NCI-H1930 (cell line): ENCODE measurements around the gene ZNF628.
A peak's percentile ranks its signal among the peaks of the same experiment; 100 is the strongest.

Experiments
- DNase-seq, 2 experiments: peaks; one replicate each; lab custom pipeline; 2025; lab: John Stamatoyannopoulos, UW

ZNF628 gene

DNA sequence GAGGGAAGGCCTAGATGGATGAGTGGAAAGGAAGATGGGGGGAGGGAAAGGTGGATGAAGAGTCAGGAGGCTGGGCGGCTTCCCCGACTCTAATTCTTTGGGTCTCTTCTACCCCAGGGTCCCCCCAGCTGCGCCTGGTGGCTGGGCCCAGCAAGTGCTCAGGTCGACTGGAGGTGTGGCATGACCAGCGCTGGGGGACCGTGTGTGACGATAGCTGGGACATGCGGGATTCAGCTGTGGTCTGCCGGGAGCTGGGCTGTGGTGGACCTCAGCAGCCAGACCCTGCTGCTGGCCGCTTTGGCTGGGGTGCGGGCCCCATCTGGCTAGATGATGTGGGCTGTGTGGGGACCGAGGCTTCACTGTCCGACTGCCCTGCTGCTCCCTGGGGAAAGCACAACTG is 21.3 kb downstream of the ZNF628 start:
- DNase-seq = no peak

DNA sequence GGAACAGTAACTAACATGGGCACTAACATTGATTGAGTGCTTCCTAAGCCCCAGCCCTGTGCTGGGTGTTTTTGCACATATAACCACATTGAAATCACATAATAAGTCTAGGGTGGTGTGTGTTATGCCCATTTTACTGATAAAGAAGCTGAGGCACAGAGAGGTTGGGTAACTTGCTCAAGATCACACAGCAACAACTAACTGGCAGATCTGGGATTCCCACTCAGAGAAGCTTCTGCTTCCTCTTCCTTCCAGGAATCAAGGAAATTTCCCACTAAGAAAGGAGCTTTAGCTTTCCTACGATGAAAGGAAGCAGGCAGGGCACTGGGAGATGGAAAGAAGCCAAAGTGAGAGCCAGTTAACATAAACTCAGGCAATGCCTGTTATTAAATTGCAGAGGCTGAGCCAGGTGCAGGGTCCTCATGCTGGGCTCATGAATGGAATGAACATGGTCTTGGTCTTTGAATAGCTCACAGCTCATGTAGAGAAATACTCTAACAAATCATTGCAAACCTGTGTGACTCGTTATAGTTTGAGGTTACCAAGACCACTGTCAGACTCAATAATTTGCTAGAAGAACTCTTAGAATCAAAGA is 21.9 kb downstream of the ZNF628 start:
- no peak for DNase-seq

DNA sequence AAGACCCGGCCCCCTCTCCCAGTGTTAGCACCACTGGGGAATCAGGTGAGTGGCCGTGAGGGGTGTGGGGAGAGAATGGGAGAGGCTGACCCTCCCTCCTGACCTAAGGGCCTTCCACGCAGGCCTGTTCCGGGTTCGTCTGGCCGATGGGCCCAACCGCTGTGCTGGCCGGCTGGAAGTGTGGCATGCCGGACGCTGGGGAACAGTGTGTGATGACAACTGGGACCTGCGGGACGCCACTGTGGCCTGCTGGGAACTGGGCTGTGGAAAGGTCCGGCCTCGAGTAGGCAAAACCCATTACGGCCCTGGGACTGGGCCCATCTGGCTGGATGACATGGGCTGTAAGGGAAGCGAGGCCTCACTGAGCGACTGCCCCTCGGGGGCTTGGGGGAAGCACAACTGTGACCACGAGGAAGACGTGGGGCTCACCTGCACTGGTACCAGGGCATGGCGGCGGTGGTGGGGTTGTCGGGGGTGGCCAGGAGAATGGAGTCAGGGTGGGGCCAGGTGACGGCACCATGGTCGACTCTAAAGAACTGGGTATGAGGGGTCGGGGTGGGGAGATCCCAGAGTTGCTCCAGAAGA is 24.0 kb downstream of the ZNF628 start:
- no peak for DNase-seq

DNA sequence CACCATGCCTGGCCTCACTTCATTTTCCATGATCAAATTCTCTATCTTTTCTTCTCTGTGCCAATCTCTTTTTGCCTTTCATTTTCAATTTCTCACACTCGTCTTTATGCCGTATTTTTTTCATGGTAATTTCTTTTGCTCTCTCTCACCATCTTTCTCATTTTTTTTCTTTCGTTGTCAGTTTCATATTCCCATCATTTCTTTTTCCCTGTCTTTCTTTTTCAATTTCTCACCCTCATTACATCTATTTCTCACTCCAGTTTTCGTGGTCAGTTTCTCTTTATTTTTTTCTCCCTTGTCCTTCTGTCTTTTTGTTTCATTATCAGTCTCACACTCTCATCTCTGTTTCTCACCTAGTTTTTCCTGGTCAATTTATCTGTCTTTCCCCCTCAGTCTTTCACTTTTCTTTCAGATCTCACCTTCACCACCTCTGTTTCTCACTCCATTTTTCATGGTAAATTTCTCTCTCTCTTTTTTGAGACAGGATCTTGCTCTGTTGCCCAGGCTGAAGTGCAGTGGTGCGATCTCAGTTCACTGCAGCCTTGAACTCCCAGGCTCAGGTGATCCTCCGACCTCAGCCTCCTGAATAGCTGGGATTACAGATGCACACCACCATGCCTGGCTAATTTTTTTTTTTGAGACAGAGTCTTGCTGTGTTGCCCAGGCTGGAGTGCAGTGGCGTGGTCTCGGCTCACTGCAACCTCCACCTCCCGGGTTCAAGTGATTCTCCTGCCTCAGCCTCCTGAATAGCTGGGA is 26.0 kb downstream of the ZNF628 start:
- DNase-seq = no peak

DNA sequence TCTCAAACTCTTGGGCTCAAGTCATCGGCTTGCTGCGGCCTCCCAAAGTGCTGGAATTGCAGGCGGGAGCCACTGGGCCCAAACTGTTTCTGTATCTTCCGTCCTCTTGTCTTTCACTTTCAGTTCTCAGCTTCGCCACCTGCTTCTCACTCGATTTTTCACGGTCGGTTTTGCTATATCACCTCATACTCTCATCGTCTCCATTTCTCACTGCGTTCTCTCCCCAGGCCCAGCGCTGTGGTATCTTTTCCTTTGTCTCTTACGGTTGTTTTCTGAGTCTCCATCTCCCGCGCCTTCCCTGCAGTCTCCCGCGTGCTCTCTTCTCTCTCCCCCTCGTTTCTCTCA is 26.7 kb downstream of the ZNF628 start:
- DNase-seq = no peak

DNA sequence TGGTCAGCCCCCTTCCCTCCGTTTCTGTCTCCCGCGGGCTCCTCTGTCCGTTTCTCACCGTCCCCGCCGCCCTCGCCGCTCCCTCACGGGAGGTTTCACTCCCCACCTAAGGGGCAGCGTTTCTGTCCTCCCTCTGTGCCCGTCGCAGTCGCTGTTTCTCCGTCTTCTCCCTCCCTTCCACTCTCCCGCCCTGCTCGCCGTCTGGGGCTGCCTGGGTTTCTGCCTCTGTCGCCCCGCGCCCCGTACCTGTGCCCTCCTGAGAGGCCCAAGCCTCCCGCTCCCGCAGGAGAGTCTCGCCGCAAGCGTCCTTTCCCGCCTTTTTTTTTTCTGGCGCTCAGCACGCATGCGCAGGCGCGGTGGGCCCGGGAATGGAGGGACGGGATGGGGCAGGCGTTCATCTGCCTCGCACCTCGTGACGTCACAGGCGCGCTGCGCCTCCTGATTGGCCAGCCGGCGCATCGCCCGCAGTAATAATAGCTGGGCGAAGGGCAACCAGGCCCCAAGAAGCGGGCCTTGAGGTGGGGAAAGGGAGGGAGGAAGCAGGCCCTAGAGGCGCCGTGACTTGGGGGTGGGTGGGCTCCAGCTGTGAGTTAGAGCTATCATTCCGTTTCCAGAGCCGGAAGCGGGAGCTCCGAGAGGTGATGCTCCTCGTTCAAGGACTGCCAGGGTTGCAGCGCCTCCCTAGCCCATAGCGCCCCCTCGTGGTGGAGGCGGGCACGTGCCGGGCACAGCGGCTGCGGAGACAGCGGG is 27.3 kb downstream of the ZNF628 start:
- DNase-seq = peak; percentile 94 to 98

DNA sequence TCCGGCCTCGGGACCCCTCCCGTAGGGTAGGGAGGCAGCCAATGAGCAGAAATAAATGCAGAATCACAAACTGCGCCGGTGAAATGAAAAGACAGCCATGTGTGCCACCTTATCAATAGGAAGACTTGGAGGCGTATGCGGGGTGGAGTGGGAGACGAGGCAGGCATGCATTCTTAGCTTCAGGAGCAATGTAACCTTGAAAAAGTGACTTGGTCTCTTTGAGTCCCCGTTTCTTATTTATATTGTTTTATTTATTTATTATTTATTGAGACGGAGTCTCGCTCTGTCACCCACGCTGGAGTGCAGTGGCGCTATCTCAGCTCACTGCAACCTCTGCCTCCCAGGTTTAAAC is 27.8 kb downstream of the ZNF628 start:
- DNase-seq = no peak

DNA sequence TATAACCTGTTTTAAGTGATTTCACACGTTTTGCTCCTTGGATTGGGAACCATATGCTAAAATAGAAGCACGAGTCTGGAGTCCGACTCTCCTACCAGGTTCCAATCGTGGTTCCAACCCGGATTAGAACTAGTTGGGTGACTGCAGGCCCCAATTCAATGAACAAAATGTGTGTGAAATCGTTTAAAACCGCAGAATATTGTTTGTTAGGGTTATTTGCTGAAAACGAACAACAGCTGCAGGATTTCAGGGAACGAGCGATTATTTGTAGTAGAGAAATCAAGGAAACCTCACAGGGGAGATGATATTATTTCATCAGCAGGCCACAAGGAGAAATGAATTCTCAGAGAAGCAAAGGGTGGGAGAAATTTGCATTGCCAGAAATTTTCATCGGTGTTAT is 28.6 kb downstream of the ZNF628 start:
- no peak for DNase-seq

DNA sequence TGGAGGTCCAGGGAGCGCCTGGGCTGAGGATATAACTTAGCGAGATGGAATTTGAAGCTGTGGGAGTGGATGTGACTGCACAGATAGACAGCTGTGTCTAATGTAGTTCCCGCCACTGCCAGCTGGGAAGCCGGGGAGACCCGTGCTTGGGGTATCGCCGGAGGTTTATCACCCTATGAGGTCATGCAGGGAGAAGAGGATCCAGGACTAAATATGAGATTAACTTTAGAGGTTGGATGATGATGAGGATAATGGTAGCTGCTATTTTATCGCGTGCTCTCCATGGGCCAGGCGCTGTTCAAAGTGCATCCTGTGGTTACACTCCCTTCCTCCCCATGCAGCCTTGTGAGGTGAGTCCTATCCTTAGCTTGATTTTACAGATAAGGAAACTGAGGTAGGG is 31.7 kb downstream of the ZNF628 start:
- DNase-seq = no peak

DNA sequence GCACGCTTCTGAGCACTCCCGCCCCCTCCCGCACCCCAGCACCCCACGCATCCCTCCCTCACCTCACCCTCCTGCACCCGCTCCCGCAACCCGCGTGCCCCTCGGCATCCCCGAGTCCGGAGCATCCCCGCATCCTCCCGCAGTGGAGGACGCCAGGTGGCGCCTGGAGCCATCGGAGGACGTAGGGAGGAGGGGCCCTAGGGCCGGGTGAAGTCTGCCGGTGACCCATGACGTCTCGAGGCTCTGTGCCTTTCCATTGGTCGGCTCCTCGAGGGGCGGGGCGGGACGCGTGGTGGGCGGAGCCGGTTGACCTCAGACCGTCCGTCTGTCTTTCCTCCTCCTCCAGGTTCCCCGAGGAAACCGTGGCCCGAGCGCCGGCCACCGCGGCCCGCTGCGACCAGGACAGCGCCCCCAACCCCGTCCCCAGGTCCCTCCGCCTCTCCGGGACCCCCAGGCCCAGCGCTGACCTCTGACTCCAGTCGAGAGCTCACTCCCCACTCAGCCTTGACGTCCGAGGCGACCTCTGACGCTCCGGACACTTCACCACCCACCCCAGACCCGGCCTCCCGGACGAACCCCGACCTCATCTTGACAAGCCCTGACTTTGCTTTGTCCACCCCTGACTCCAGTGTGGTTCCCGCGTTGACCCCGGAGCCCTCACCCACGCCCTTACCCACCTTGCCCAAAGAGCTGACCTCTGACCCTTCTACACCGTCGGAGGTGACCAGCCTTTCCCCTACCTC is 40.6 kb downstream of the ZNF628 start:
- peak; percentile 92 to 93 for DNase-seq

DNA sequence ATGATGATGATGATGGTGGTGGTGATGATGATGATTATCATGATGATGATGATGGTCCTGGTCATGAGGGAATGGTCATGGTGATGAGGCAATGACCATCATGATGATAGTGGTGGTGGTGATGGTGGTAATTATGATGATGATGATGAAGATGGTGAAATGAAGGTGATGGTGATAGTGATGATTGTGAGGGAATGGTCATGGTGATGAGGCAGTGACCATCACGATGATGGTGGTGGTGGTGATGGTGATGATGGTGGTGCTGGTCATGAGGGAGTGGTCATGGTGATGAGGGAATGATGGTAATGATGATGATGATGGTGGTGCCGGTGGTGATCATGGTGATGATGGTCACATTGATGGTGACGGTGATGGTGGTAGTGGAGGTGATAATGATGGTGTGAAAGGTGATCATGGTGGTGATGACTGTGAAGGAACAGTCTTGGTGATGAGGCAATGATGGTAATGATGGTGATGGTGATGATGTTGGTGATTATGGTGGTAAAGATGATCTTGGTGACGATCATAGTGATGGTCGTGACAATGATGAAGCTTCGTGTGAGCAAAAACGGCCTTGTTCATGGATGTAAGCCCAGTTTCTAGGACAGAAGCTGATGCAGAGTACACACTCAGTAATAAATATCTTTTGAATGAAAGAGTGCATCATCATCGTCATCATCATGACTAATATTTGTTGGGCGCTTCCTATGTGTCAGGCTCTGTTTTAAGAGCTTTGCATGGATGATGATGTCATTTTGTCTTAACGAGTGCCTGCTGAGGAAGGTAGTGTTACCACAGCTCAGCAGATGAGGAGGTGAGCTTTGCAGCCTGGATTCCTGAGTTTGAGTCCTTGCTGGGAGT is 43.3 kb downstream of the ZNF628 start:
- no peak for DNase-seq

DNA sequence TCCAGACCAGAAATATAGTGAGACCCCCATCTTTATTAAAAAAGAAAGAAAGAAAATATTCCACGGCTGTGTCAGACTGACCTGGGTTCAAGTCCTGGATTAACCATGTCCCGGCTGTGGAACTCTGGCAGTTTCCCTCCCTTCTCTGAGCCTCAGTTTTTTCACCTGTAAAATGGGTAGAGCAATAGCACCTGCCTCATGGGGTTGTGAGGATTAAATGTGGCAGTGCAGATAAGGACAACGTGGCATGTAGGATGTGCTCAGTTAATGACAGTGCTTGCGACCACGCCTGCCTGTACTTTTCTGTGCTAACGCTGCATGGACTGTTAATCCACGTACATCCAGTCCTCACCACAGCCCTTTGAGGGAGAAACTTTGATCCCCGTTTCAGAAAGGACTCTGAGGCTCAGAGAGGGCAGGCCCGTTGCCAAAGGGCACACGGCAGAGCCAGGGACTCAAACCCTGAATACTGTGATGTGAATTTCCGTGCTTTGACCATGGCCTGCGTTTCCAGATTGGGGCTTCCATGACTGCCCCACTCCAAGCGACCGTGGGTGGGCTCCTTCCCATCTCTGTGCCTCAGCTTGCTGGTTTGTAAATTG is 44.4 kb downstream of the ZNF628 start:
- no peak for DNase-seq

DNA sequence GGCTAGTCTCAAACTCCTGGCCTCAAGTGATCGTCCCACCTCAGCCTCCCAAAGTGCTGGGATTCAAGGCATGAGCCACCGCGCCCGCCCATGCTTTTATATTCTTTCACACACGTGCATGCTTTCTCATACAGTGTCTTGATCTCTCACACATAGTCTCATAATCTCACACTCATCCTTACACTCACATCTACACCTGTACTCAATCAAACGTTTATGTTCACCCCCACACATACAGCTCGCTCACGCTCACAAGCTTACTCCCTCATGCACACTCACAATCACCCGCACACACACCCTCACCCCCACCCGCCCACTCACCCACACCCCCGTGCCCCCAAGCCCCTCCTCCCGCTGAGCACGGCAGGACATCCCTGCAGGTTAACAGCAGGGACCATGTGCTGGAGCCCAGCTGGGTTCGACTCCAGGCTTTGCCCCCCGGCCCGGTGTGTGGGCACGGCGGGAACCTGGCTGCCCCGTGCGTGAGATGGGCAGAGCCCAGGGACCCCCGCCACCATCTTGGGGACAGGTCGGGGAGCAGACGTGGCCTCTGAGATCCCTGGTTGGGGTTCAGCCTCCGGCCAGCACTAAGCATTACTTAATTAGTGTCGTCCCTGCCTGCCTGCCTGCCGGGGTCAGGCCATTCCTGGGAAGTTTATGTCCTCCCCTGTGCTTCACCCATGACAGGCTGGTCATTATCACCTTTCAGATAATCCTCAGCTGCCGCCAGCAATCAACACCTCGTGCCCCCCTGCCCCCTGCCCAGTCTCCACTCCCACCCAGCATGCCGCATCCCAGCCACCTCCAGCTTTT is 49.1 kb downstream of the ZNF628 start:
- no peak for DNase-seq

DNA sequence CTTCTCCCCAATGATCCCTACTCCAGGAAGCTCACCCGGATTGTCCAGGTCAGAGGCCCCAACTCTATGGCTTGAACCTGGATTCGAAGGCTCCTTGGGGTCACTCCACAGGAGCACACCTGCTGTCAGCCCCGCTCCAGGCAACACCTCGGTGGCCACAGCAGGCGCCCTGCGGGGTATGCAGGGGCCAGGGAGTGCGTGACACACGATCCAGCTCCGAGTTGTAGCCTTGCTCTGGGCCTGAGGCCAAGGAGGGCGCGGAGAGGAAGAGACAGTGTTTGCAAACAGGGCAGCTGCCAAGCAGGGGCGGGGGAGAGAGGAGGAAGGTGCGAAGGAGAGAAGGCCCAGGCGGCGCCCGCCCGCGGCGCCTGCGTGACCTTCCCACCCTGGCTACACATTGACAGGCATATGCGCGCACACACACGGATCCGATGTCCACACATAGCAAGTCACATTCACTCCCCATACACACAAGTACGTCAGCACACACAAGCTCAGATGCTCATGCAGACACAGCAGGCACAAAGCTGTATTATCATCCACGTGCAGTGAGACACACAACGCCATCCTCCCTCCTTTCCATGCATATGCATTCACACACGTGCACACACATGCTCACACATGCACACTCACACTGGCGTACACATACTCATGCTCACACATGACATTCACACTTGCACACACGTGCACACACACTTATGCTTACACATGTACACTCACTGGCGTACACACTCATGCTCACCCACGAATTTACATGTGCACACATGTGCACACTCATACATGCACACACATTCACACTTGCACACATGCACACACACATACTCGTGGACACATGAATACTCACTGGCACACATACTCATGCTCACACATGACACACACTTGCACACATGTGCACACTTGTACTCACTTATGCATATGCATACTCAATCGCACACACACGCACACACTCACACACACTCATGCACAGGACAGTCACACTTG is 50.1 kb downstream of the ZNF628 start:
- DNase-seq = no peak

DNA sequence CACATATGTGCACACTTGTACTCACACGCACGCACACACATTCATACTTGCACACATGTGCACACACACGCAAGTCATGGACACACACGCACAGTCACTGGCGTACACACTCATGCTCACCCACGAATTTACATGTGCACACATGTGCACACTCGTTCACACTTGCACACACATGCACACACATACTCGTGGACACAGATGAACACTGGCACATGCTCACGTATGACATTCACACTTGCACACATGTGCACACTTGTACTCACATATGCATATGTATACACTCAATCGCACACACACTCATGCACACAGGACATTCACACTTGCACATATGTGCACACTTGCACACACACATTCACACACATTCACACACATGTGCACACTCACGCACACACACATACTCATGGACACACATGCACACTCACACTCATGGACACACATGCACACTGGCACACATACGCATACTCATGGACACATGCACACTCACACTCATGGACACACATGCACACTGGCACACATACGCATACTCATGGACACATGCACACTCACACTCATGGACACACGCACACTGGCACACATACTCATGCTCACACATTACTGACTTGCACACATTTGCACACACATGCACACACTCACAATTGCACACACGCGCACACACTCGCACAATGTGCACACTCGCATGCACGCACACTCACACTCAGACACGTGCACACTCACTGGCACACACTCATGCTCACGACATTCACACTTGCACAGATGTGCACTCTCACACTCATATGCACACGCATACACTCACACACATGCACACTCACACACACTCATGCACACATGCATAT is 51.0 kb downstream of the ZNF628 start:
- no peak for DNase-seq

DNA sequence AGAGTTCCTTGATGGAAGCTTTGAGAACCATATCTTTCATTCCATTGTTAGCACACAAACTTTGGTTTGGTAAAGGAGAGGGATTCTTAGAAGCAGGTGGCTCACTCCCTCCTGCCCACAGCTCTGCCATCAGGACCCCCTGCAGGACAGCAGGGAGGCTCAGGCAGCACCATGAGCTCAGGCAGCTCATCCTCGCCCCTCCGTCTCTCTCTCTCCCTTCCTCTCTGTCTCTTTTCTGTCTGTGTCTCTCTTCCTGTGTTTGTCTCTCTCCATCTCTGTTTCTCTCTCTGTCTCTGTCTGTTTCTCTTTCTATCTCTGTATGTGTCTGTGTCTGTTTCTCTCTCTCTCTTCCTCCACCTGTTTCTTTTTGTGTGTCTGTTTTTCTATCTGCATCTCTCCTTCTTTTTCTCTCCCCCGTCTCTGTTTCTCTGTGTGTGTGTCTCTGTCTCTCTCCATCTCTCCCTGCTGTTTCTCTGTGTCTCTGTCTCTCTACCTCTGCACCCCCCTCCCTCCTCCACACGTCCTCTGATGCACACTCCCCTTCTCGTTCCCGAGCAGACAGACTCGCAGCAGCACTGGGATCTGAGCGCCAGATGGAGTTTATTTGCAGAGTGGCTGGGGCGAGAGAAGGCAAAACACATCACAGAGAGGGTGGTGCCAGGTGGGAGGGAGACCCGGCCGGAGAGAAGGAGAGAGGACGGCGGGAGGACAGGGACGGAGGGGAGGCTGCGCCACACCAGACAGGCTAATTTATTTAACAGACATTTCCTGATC is 51.8 kb downstream of the ZNF628 start:
- DNase-seq = no peak

DNA sequence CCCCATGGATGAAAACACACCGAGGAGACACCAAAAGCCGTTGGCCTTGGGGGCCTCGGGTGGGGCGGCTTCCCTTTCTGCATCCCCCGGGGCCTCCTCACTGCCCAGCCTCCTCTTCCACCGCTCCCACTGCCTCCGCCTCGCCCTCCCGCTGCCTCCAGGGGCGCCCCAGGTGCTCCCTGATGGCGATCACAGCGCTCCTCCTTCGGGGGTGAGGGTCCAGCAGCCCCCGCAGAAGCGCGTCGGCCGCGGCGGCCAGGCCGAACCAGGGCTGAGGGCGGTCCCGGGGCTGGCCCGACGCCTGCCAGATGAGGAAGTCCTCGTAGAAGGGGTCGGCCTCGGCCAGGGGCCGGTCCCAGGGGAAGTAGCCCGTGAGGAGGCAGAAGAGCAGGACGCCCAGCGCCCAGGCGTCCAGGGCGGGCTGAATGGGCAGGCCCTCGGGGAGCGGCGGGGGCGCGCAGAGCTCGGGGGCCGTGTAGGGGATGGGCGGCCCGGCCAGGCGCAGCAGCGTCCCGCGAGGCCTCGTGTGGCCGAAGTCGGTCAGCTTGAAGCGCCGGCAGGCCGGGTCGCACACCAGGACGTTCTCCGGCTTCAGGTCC is 53.3 kb downstream of the ZNF628 start:
- no peak for DNase-seq
